Neuron (in vitro differentiated cells): Measurements from ENCODE around the gene KLKB1.

Experiments used
- H2AFZ ChIP-seq: one replicate; pipeline ENCODE4 v1.6.1; 2013; ENCODE audit warnings: low read depth, mild to moderate bottlenecking, inconsistent platforms, low read length, moderate library complexity
- H3K27me3 ChIP-seq: one replicate; pipeline ENCODE4 v1.6.1; 2013; ENCODE audit warnings: low read length; ENCODE audit not compliant: insufficient read depth
- H3K36me3 ChIP-seq: one replicate; pipeline ENCODE4 v1.6.1; 2013; ENCODE audit warnings: low read length; ENCODE audit not compliant: insufficient read depth
- H3K4me1 ChIP-seq: one replicate; pipeline ENCODE4 v1.6.1; 2013; ENCODE audit warnings: low read length; ENCODE audit not compliant: insufficient read depth
- H3K4me3 ChIP-seq: 2 replicates; pipeline ENCODE4 v1.5.1; 2013; ENCODE audit warnings: mild to moderate bottlenecking, low read length, moderate library complexity
- H3K9me3 ChIP-seq: one replicate; pipeline ENCODE4 v1.6.1; 2013; ENCODE audit warnings: low read length

KLKB1 gene

GRCh38 chr4:186227221-186227620 is at the start of gene KLKB1:
TSS of gene KLKB1 (plus strand) at chr4:186227507. CDS start at chr4:186228196, 689 bp downstream.
- Histone ChIP-seq H3K4me3 (no peak within 1 kb of the TSS), H3K36me3 (no peaks in the 10 kb centered on the region), H2AFZ (no peak within 1 kb of the TSS), H3K27me3 (no peaks in the 10 kb centered on the region), H3K4me1 (no peaks in the 10 kb centered on the region), H3K9me3 (peaks cover 3% of the 10 kb centered on the region)

GRCh38 chr4:186188107-186188506 is 39.2 kb upstream of the KLKB1 start:
- Histone ChIP-seq H3K36me3 (no peaks in the 10 kb centered on the region), H3K9me3 (no peaks in the 10 kb centered on the region), H3K4me3 (no peak overlapping the region), H2AFZ (no peak overlapping the region), H3K27me3 (no peaks in the 10 kb centered on the region), H3K4me1 (peaks cover 12% of the 10 kb centered on the region)

- H3K9me3 ChIP-seq: no peaks in the 10 kb centered on the region
- H3K27me3 ChIP-seq: no peaks in the 10 kb centered on the region
- peak overlapping the region; percentile 77 for H3K4me3 ChIP-seq
- H3K4me1 ChIP-seq: peaks cover 14% of the 10 kb centered on the region
- H3K36me3 ChIP-seq: no peaks in the 10 kb centered on the region
- H2AFZ ChIP-seq: no peak overlapping the region
Measured at GRCh38 chr4:186189656-186190055, 37.7 kb upstream of the KLKB1 start.

- Histone ChIP-seq H3K27me3 (no peaks in the 10 kb centered on the region), H3K36me3 (no peaks in the 10 kb centered on the region), H3K4me3 (peak overlapping the region; percentile 77), H2AFZ (peak overlapping the region; percentile 93), H3K9me3 (no peaks in the 10 kb centered on the region), H3K4me1 (peaks cover 14% of the 10 kb centered on the region)
Measured at GRCh38 chr4:186190581-186191199, 36.6 kb upstream of the KLKB1 start.

- Histone ChIP-seq H3K27me3 (no peaks in the 10 kb centered on the region), H3K36me3 (no peaks in the 10 kb centered on the region), H3K4me1 (peaks cover 14% of the 10 kb centered on the region), H2AFZ (peak within 1 kb of the TSS; percentile 93), H3K9me3 (no peaks in the 10 kb centered on the region), H3K4me3 (peak within 1 kb of the TSS; percentile 77)
Measured at GRCh38 chr4:186191200-186192065, 35.9 kb upstream of the KLKB1 start, which contains the start of gene CYP4V2. TSS of gene CYP4V2 (plus strand) at chr4:186191567. CDS start at chr4:186191824, 257 bp downstream.

- Histone ChIP-seq H3K36me3 (no peaks in the 10 kb centered on the region), H3K27me3 (no peaks in the 10 kb centered on the region), H3K4me1 (peaks cover 14% of the 10 kb centered on the region), H3K9me3 (no peaks in the 10 kb centered on the region), H3K4me3 (peak overlapping the region; percentile 77), H2AFZ (peak overlapping the region; percentile 93)
Measured at GRCh38 chr4:186192066-186192612, 35.2 kb upstream of the KLKB1 start.

GRCh38 chr4:186193851-186194250 is 33.5 kb upstream of the KLKB1 start:
- no peak overlapping the region for H3K4me3 ChIP-seq
- H3K27me3 ChIP-seq: no peaks in the 10 kb centered on the region
- no peaks in the 10 kb centered on the region for H3K9me3 ChIP-seq
- peaks cover 14% of the 10 kb centered on the region for H3K4me1 ChIP-seq
- H3K36me3 ChIP-seq: no peaks in the 10 kb centered on the region
- H2AFZ ChIP-seq: no peak overlapping the region

- Histone ChIP-seq H3K36me3 (no peaks in the 10 kb centered on the region), H3K4me3 (no peak overlapping the region), H3K4me1 (peaks cover 4% of the 10 kb centered on the region)
Measured at GRCh38 chr4:186196063-186196462, 31.2 kb upstream of the KLKB1 start.

GRCh38 chr4:186200516-186200915 is 26.8 kb upstream of the KLKB1 start:
- peaks cover 2% of the 10 kb centered on the region for H3K4me1 ChIP-seq
- no peaks in the 10 kb centered on the region for H3K36me3 ChIP-seq
- no peak overlapping the region for H2AFZ ChIP-seq
- no peaks in the 10 kb centered on the region for H3K27me3 ChIP-seq
- no peak overlapping the region for H3K4me3 ChIP-seq
- no peaks in the 10 kb centered on the region for H3K9me3 ChIP-seq

More at GRCh38 chr4:186196063-186196462, 31.2 kb upstream of the KLKB1 start:
- Histone ChIP-seq H3K27me3 (no peaks in the 10 kb centered on the region), H2AFZ (no peak overlapping the region), H3K9me3 (no peaks in the 10 kb centered on the region)

GRCh38 chr4:186201010-186201409 is 26.3 kb upstream of the KLKB1 start:
- H3K4me3 ChIP-seq: no peak overlapping the region
- H3K36me3 ChIP-seq: no peaks in the 10 kb centered on the region
- no peak overlapping the region for H2AFZ ChIP-seq
- no peaks in the 10 kb centered on the region for H3K9me3 ChIP-seq
- peaks cover 2% of the 10 kb centered on the region for H3K4me1 ChIP-seq
- no peaks in the 10 kb centered on the region for H3K27me3 ChIP-seq

GRCh38 chr4:186201535-186202230 is 25.6 kb upstream of the KLKB1 start:
- Histone ChIP-seq H3K36me3 (no peaks in the 10 kb centered on the region), H3K4me3 (no peak overlapping the region), H3K4me1 (peaks cover 2% of the 10 kb centered on the region), H3K9me3 (no peaks in the 10 kb centered on the region), H2AFZ (no peak overlapping the region), H3K27me3 (no peaks in the 10 kb centered on the region)

- Histone ChIP-seq H3K4me3 (no peak overlapping the region), H3K36me3 (no peaks in the 10 kb centered on the region), H3K4me1 (peaks cover 2% of the 10 kb centered on the region), H3K9me3 (no peaks in the 10 kb centered on the region), H3K27me3 (no peaks in the 10 kb centered on the region), H2AFZ (no peak overlapping the region)
Measured at GRCh38 chr4:186202490-186203140, 24.7 kb upstream of the KLKB1 start.
